RPMI8226 (cell line): ENCODE measurements around the gene ITPKB.
"Not testable (repeated sequence)": the region's sequence is repeated elsewhere in the genome, so short reads cannot be mapped to it uniquely, and the experiment has no call there.

Source experiments
- DNase-seq: peaks from one replicate; pipeline ENCODE4 v3.0.0-alpha.2; 2015

Gene ITPKB

GRCh38 chr1:226754793-226755533 lies 15.9 kb upstream of the ITPKB start:
- DNase-seq = no peak

- no peak for DNase-seq
These were observed 15.0 kb upstream of the ITPKB start for GRCh38 chr1:226754097-226754496.

- DNase-seq = peak; percentile 21
These were observed 12.6 kb upstream of the ITPKB start for GRCh38 chr1:226751703-226752102.

- no peak for DNase-seq
These were observed 12.1 kb upstream of the ITPKB start for GRCh38 chr1:226751214-226751613.

- DNase-seq = no peak
These were observed 10.4 kb upstream of the ITPKB start for GRCh38 chr1:226749467-226749866.

- no peak for DNase-seq
These were observed 9.2 kb upstream of the ITPKB start for GRCh38 chr1:226748306-226748705.

GRCh38 chr1:226747519-226748263 lies 8.6 kb upstream of the ITPKB start:
- DNase-seq = not testable (repeated sequence)

- DNase-seq = no peak
These were observed 4.2 kb upstream of the ITPKB start for GRCh38 chr1:226743259-226743658.

- DNase-seq = no peak
These were observed 1.9 kb upstream of the ITPKB start for GRCh38 chr1:226741009-226741408.

- DNase-seq = peak; percentile 18
These were observed 599 bp upstream of the ITPKB start for GRCh38 chr1:226739696-226740065.

GRCh38 chr1:226738421-226738994 lies 574 bp downstream of the ITPKB start:
- peak; percentile 60 for DNase-seq

GRCh38 chr1:226737819-226738420 lies 1.2 kb downstream of the ITPKB start:
- peak; percentile 71 for DNase-seq

GRCh38 chr1:226736908-226737818 lies 1.9 kb downstream of the ITPKB start:
- DNase-seq = peak; percentile 16

- no peak for DNase-seq
These were observed 2.8 kb downstream of the ITPKB start for GRCh38 chr1:226736001-226736907.

- no peak for DNase-seq
These were observed 3.5 kb downstream of the ITPKB start for GRCh38 chr1:226735576-226735975.

- no peak for DNase-seq
These were observed 4.4 kb downstream of the ITPKB start for GRCh38 chr1:226734611-226735153.

- DNase-seq = no peak
These were observed 5.2 kb downstream of the ITPKB start for GRCh38 chr1:226733876-226734275.

- no peak for DNase-seq
These were observed 5.8 kb downstream of the ITPKB start for GRCh38 chr1:226733304-226733703.

- no peak for DNase-seq
These were observed 6.2 kb downstream of the ITPKB start for GRCh38 chr1:226732856-226733291.

GRCh38 chr1:226731257-226731893 lies 7.7 kb downstream of the ITPKB start:
- DNase-seq = no peak

GRCh38 chr1:226730836-226731235 lies 8.2 kb downstream of the ITPKB start:
- DNase-seq = no peak
